DOHH2 (cell line): ENCODE data around the gene BLM.

Experiments
- EZH2phosphoT487 ChIP-seq: fragments of 200-600 bp; sonication (generic); IDR thresholded peaks from 2 replicates; pipeline ENCODE4 v1.6.1; 2017; ENCODE audit warnings: borderline replicate concordance, mild to moderate bottlenecking, antibody characterized with exemption, low read length, moderate library complexity, mixed read lengths
- TF ChIP-seq, protein P1 (sequence below): fragments of 200-600 bp; sonication (generic); IDR thresholded peaks from one replicate; pipeline ENCODE4 v1.5.1; 2014; ENCODE audit warnings: antibody characterized with exemption, mild to moderate bottlenecking, low read depth, low read length; ENCODE audit not compliant: poor library complexity, severe bottlenecking

DNA sequence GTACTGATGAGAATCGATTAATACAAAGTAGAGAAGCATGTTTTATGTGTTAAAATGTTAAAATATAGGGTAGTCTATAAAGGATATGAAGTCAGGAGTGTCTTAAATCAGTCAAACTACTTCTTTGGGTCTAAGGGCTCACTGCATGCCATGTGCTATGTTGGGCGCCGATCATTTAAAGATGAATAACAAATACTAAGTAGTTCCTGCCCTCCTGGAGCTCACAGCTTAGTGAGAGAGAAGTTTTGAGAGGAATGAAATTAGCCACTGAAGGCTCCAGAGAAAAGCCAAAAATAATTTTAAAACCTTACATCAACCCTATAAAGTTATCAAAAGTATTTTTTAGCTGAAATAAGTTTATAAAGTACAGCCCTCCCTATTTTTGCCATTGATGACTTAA is 44.5 kb downstream of the BLM start:
- no peak for TF ChIP-seq EZH2phosphoT487
- TF ChIP-seq, protein P1, sequence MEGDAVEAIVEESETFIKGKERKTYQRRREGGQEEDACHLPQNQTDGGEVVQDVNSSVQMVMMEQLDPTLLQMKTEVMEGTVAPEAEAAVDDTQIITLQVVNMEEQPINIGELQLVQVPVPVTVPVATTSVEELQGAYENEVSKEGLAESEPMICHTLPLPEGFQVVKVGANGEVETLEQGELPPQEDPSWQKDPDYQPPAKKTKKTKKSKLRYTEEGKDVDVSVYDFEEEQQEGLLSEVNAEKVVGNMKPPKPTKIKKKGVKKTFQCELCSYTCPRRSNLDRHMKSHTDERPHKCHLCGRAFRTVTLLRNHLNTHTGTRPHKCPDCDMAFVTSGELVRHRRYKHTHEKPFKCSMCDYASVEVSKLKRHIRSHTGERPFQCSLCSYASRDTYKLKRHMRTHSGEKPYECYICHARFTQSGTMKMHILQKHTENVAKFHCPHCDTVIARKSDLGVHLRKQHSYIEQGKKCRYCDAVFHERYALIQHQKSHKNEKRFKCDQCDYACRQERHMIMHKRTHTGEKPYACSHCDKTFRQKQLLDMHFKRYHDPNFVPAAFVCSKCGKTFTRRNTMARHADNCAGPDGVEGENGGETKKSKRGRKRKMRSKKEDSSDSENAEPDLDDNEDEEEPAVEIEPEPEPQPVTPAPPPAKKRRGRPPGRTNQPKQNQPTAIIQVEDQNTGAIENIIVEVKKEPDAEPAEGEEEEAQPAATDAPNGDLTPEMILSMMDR, result no peak
